GM18507 (cell line): ENCODE data around the gene BAHCC1.

Experiments
- DNase-seq: peaks from one replicate; pipeline ENCODE4 v3.0.0; 2011; ENCODE audit warnings: low read depth; ENCODE audit not compliant: insufficient read length; ENCODE audit errors: extremely low spot score
- FAIRE-seq: peaks from 2 replicates; lab custom pipeline; 2011; peaks lifted over from hg19 to GRCh38; lab: Jason Lieb, UNC

BAHCC1 gene

GRCh38 chr17:81365601-81366585, 29.4 kb upstream of the BAHCC1 start:
- DNase-seq, result no peak

DNA sequence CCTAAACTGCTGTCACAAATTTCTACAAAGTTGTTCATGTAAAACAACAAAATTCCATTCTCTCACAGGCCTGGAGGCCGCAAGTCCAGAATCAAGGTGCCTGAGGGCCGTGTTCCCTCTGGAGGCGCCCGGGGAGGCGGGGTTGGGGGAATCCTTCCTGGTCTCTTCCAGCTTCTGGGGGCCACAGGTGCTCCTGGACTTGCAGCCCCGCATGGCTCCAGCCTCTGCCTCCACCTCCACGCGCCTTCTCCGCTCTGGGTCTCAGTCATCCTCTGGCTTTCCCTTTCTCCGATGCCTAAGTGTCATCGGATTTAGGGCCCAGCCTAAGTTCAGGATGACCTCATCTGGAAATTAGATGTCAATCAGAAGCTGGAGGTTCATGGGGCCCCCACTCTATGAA, 28.6 kb upstream of the BAHCC1 start:
- DNase-seq (no peak), FAIRE-seq (no peak)

More at GRCh38 chr17:81365601-81366585, 29.4 kb upstream of the BAHCC1 start:
- FAIRE-seq, result no peak

GRCh38 chr17:81367171-81367570, 28.1 kb upstream of the BAHCC1 start:
- no peak for FAIRE-seq
- no peak for DNase-seq

- FAIRE-seq (no peak), DNase-seq (no peak)
Observed at GRCh38 chr17:81368161-81369022, 26.9 kb upstream of the BAHCC1 start.

DNA sequence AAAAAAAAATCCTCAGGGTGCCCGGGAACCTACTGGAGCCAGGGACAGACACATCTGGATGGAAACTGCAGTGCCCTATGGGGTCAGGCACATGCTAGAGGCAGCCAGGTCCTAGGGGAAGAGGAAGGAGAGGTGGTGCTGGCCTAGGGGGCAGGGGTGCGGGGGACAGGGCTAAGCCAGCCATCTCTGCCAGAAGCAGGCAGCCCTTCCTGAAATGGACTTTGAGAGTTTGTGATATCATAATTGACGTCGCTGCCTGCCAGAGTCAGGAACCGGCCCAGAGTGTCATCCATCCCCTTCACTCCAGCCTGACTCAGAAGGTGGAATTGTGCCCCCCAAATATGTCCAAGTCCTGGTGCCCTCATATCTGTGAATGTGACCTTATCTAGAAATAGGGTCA, 25.0 kb upstream of the BAHCC1 start:
- DNase-seq, result no peak
- no peak for FAIRE-seq

DNA sequence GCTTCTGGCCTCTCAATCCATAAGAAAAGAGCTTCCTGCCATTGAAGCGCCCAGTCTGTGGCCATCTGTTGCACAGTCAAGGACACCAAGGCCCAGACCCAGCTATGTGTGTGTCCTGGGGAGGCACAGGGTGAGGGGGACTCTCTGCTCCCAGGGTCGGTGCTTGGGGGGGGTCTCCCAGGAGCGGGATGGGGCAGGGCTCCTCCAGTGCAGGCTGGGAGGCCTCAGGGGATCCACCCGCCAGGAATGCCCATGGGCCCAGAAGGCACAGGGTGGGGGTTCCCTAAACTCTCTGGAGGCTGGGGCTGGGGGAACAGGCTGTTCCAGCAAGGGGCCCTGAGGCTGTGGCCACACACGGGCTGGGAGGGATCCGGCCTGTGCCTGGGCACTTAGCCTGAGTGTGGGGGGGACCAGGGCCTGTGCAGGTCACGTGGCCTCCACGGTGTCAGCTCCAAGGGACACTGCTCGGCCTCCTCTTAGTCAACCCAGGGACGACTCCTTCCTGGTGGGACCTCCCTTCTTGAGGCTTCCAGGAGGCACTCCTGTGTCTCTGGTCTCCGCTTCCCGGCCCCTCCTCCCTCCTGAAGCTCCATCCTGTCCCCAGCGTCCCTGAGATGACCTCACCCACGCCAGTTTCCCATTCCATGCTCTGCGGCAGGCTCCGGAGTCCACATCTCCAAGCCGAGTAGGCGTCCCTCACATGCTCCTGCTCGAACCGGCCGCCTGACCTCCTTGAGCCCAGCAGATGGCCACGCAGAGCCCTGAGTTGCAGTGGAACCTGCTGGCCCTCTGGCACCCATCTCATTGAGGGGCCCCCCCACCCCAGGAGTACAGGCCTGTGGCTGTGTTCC, 23.1 kb upstream of the BAHCC1 start:
- DNase-seq (no peak), FAIRE-seq (no peak)

DNA sequence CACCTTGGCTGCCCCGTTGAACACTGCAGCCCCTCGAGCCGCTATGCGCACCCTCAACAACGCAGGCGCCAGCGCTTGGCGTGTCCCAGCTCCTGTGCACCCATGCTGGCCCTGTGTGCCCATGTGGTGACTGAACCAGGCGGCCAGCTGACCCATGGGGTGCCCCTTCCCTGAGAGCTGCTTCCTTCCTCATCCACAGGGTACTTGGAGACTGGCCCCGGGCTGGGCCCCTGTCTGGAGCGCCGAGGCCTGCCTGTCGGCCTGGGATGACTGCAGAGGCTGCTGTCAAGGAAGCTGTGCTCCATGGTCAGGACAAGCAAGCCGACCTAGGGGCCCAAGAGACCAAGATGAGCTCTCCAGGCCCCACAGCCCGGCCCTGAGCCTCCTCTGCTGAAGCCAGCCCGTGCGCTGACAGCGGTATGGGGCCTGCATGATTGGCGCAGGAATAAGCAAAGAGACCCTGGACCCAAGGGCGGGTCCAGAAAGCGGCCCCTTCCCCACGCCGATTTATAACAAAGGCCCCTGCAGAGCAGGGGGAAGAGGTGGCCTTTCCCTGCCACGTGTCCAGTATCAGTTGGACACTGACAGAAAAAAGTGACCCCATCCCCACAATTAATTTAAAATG, 21.6 kb upstream of the BAHCC1 start:
- FAIRE-seq (no peak), DNase-seq (no peak)

- no peak for DNase-seq
- FAIRE-seq, result no peak
Observed at GRCh38 chr17:81374890-81375289, 20.4 kb upstream of the BAHCC1 start.

- DNase-seq (no peak), FAIRE-seq (no peak)
Observed at GRCh38 chr17:81376946-81377714, 18.1 kb upstream of the BAHCC1 start.

GRCh38 chr17:81378941-81379511, 16.2 kb upstream of the BAHCC1 start:
- DNase-seq (no peak), FAIRE-seq (no peak)

GRCh38 chr17:81379523-81379942, 15.7 kb upstream of the BAHCC1 start:
- no peak for FAIRE-seq
- DNase-seq, result no peak

GRCh38 chr17:81380131-81380530, 15.1 kb upstream of the BAHCC1 start:
- FAIRE-seq (no peak), DNase-seq (no peak)

DNA sequence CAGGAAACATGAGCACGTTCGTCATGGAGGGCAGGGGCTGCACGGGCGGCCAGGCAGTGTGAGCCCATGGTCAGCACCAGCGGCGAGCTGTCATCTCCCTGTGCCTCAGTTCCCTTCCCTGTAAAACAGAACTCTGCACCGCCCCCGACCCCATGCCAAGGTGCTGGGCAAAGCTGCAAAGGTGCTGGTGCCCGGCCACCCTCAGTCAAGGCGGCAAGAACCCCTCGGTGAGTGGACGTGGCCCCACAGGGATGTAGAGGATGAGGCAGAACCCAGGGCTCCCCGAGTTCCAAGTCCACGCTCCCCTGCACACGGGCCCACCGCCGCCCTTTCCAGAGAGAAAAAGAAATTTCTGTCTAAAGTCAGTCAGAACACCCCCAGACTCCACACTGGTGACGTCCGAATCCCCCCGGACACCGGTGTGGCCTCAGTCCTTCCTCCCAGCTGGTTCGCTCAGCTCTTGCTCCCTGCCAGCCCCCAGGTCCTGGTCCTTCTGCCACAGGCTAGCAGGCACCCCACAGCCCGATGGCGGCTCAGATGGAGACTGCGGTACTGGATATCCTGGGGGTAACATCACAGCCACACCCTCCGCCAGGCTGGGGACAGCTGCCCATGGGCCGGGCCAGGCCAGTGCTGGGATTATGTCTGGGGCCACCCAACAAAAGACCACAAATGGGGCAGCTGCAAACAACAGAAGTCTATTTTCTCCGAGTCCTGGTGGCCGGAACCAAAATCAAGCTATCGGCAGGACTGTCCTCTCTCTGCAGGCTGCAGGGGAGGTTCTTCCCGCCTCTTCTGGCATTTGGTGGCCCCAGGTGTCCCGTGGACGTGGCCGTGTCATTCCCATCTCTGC, 14.4 kb upstream of the BAHCC1 start:
- DNase-seq (no peak), FAIRE-seq (no peak)

- no peak for FAIRE-seq
- DNase-seq, result no peak
Observed at GRCh38 chr17:81381632-81382577, 13.4 kb upstream of the BAHCC1 start.

DNA sequence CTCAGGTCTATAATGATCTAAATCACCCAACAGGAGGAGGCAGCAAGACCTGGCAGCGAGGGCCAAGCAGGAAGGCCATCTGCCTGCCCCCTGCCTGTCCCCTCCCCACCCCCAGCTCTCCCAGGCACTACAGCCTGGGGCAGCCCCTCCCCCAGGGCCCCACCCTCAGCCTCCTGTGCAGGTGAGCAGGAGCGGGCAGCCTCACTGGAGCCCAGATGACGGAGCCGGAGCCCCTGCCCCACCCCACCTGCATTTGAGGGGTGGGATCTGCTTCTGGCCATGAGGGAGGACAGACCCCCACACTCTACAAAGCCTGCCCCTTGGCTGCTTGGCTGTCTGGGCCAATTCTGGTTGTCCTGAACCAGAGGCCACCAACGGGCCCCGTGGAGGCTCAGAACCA, 12.4 kb upstream of the BAHCC1 start:
- FAIRE-seq (no peak), DNase-seq (no peak)
